HG03558 (cell line): Measurements from ENCODE around the gene KCNJ15.
"Not testable (repeated sequence)": the region's sequence is repeated elsewhere in the genome, so short reads cannot be mapped to it uniquely, and the experiment has no call there.

Experiments used
- ATAC-seq: cut with Tn5 transposase; IDR thresholded peaks from one replicate; pipeline ENCODE4 v1.9.1; 2021; ENCODE audit warnings: moderate number of reproducible peaks; ENCODE audit not compliant: unreplicated experiment; ENCODE audit errors: extremely low read depth

KCNJ15 gene

DNA sequence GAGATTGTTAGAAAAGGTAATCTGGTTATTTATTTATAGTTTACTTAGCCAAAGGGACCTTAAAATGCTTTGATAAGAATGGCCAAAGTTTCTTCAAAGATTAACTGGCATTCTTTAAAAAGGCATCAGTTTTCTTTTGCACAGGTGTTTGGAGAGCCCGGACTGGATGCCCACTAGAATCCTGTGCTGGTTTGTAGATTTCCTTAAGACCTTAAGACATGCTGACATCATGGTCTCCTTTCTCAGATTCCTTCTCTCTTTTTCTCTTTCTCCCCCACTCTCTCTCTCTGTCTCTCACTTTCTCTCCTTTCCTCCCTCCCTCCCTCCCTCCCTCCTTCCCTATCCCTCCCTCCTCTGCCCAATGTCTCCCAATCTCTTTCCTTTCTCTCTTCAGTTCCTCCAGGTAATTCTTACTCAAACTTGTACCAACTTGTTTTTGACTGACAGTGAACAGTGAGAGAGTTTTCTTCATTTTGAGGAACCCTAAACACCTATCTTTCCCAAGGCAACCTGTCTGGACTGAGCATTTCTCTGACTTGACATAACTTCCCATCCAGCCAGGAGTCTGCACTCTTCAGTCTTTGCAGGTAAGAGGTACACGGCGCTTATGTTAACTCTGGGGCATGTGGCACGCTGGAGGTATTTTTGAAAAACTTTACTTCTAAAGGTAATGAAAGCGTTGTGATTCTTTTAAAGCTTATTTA lies at the start of gene KCNJ15:
KCNJ15 (plus strand) TSS at position 393 of the 704 bp plus-strand sequence. CDS start 42,271 bp downstream, outside the sequence.
- ATAC-seq = no peak

DNA sequence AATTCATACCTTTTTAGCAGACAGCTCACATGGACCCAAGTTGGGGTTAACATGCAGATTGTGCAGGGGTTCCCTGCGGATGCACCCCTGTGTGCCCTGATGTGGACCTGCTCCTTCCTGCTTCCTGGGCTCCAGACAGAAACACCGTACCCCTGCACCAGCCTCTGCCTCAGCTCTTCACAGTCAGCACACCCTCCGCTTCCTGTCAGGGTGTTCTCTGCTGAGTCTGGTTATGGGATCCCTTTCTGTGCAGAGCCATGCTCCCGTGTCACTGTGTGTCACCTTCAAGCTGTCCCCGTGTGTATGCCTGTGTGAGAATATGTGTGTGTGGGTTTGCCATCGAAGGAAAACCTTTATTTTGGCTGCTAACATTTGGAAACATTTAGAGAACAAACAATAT lies 48.7 kb upstream of the KCNJ15 start:
- ATAC-seq = no peak

DNA sequence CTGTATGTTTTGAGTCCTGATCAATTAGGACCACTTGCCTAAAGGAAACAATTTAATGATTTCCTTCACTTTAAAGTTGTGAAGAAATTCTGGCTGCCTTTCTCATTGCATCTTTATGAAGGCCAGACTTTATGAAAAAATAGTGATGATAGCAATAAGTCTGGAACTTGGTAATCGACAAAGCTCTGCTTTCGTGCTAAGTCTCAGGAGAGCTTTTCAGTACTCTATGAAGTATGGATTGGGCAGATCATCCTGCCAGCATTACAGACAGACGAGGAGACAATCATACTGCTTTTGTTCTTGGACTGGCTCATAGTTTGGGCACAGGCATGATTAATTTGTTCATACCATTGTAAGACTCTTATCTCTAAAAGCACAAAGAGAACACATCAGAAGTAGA lies 45.5 kb upstream of the KCNJ15 start:
- ATAC-seq = no peak

DNA sequence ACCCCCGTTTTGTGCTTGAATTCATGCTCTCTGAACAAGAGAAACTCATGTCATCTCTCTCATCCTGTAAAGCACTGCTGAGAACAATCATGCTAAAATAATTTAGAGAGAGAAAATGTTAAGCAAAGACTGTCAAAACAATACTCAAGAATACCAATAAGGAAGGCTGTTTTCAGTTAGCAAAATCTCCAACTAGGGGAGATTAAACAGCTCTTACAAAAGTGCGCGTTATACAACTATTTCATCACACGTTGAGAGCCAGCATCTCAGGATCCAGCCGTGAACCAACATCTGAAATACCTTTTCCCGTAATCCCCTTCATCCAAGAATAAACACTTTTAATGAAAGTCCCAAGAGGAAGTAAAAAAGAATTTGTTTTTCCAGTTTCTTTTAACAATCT lies 44.1 kb upstream of the KCNJ15 start:
- no peak for ATAC-seq

DNA sequence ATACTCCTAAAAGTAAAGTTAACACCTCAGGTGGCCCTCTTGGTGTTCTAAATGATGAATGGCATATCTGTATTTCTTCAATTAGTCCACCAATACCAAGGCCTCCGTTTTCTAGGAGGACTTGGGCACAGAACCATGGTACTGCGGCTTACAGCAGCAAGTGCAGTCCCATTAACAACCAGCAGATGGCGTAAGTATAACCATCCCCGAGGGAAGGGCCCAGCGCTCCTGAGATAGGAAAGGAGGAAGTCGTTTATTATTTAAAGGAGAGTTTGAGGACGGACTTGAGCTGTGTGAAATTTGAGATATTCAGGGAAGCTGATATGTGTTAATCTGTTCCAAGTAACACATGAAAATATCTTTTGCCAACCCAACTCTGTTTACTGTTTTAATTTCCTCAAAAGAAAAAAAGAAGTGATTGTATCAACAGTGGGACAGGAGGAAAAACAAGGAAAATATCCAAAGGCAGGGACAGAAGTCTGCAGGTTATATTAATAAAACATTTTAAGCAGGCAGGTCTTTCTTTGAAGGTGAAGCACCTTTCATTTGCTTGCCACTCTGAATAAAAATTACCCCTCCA lies 37.7 kb upstream of the KCNJ15 start:
- no peak for ATAC-seq

DNA sequence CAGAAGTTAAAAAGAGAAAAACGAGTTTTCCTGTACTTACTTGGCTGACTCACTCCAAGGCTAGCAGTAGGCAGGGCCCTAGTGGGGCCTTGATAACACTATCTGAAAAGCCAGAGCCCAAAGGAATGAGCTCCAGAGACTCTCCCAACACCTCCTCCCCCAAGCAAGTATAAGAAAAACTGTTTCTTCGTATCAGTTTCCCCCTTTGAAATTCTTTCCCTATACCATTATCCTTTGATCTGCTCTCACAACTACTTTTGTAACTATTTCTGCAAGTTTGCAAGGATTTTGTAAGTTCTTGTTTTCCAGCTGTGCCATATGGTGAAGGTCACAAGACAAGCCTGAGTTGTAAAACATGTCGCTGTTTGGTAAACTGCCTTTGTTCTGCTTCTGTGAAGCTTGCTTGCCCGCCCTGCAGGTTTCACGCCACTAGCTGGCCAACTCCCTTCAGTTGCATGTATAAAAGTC lies 36.5 kb upstream of the KCNJ15 start:
- ATAC-seq = no peak

DNA sequence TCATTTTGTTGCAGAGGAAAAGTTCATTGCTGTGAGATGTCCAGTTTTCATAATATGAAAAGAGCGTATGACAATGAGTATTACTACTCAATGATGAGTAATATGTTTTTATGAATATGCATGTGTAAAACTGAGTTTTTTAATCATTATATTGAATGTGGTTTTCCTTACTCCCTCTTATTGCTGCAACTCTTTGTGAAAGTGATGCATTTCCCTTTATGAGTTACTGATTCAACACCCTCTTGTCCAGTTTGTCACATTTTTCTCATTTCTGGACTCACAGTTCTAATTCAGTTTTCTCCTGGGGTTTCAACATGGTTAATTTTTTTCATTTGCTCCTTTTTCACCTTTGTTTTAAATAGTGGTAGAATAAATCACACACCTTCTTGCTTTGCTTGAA lies 35.2 kb upstream of the KCNJ15 start:
- no peak for ATAC-seq

DNA sequence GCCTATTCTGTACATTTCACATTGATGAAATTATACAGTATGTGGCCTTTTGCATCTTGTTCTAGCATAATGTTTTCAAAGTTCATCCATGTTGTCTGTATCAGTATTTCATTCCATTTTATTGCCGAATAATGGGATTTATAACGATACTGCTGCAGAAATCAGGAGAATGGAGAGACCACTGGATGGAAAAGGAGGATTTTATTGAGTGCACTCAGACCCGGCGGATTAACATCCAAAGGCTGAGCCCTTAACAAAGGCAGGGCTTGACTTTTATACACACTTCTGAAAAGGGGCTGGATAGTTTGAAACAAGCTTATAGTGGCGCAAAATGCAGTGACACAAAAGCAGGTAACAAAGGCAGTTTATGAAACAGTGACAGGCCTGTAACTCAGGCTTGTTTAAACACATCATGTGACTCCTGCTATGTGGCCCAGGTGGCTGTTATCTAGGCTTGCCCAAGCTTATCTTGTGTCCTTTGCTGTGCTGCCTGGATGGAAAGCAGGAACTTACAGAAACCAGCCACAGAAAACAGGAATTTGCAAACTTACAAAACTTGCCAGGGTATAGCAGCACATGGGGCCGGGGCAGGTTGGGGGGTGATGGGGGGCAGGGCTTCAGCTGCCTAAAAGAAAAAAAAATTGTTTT lies 32.8 kb upstream of the KCNJ15 start:
- ATAC-seq = no peak

DNA sequence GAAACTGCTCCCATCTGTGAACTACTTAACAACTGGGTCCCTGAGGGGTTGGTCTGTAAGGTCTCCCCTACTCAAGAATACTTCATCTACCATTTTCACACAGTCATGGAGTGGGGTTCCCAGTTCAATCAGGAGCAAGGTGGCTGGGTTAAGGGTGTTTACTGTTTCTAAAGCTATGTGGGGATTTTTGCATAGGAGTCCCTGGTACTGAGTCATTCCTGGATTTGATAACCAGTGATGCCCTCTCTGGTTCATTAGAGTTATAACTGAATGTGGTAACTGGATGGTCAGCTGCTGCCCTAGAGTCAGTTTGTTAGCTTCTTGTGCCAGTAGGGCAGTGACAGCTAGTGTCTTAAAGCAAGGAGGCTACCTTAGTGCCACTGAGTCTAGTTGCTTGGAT lies 29.4 kb upstream of the KCNJ15 start:
- no peak for ATAC-seq

DNA sequence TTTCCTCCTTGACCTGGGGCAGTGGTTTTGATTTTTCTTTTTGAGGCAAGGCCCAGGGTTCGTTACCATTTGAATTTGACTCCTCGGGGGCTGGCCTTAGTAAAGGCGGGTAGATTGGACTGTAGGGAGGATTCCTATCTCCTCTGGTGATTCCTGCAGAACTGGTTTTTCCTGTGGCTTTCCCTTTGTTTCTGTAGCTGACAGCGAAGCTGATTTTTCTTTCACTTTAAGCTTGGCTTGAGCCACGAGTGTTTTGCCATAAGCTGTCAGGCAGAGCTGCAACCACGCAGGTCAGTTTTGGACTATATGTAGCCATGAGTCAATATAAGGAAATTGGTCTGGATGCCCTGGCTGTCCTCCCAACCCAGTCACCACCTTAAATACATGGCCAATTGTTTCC lies 28.7 kb upstream of the KCNJ15 start:
- ATAC-seq = no peak

DNA sequence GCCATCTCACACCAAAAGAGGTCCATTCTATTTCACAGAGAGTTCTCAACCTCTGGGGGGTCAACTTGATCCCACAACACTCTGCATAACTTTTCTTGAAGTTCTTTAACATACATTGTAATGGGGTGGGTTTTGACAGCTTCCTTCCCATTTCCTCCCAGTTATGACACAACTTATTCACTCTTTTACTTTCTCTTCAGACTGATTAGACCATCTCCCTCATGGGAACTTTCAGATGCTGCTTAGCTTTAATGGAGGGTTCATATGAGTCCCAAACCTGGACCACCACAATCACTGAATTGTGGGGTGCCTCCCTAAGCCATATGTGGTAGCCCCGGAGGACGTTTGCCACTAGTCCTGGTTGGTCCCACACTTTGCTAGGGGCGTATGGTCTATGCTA lies 28.3 kb upstream of the KCNJ15 start:
- no peak for ATAC-seq

DNA sequence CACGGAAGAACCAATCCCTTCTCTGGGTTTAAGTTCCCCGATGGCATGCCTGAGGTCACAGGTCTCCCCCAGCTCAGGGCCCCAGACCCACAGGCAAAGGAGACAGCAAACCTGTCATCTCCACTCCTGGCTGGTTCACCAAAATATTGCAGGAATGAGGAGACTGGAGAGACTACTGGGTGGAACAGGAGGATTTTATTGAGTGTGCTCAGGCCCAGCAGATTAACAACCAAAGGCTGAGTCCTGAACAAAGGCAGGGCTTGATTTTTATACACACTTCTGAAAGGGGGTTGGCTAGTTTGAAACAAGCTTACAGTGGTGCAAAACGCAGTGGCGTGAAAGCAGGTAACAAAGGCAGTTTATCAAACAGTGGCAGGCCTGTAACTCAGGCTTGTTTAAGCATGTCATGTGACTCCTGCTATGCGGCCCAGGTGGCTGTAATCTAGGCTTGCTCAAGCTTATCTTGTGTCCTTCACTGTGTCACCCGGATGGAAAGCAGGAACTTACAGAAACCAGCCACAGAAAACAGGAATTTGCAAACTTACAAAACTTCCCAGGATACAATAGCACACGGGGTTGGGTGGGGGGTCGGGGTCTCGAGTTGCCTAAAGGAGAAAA lies 27.4 kb upstream of the KCNJ15 start:
- no peak for ATAC-seq

DNA sequence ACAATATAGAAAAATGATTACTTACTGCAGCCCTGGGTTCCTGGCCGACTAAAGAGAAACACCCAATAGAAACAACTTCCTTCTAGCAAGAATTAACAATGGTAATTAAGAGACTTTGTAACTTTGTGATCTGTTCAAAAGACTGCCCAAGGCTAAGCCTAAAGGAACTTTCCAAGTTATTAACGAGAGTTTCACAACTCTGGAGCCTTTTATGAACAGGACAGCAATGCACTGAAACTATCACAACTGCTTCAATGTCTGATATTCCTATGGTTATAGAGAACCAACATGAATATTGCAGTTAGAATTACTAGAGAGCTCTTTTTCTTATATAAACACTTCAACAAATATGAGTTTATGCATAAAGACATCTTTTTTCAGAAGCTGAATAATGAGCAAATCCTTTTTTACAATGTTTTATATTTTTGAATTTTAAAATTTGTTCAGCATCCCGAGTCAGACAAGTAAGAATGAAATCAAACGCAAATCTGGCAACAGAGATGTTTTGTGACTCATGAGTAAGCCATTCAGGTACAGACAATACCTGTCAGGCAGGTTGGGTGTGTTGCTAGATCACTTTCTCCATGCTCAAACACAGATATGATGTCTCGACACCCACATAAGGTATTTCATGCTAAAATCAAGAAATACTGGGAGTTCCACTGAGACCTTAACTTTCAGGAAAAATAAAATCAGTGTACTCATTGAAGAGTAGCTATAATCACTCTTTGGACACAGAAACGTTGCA lies 22.2 kb upstream of the KCNJ15 start:
- ATAC-seq = no peak

DNA sequence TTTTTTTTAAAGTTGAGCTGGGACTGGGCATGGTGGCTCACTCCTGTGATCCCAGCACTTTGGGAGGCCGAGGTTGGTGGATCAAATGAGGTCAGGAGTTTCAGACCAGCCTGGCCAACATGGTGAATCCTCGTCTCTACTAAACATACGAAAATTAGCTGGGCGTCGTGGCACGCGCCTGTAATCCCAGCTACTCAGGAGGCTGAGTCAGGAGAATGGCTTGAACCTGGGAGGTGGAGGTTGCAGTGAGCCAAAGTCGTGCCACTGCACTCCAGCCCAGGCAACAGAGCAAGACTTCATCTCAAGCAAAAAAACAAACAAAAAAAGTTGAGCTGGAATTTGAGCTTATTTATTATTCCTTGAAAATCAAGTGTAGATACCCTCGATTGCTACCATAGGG lies 21.5 kb upstream of the KCNJ15 start:
- ATAC-seq = not testable (repeated sequence)

DNA sequence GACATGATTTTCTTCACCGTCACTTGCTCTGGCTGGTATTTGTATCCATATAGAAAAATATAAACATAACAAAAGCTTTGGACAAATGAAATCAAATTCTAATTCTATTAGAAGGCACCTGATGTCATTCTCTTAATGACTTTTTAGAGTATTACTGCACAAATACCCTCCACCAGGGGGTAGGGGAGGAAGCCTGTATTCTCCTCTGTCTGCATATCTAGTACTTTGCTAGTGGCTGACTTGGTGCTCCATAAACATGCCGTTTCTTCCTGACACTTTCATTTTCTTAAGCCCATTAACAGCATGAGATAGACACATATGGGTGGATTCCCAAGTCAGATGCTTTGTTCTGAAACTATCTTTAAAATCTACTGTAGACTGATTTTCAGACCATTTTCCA lies 20.6 kb upstream of the KCNJ15 start:
- ATAC-seq = no peak

DNA sequence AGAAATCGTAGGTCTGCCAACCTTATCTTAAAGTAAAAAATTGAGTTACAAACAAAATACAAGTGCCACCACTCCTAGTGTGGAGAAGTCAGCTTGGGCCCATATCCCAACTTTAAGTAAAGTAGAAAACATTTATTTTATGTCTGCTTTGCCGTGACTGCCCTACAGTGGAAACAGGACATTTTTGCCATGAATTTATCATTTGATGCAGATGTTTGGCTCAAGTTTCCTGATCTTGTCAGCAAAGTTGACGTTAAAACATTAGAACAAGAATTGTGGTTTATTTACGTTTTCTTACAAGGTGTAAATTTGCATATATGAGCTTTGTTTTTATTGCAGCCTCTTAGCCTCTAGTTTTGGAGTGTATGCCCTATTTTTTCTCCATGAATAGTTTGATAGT lies 17.1 kb upstream of the KCNJ15 start:
- ATAC-seq = no peak

DNA sequence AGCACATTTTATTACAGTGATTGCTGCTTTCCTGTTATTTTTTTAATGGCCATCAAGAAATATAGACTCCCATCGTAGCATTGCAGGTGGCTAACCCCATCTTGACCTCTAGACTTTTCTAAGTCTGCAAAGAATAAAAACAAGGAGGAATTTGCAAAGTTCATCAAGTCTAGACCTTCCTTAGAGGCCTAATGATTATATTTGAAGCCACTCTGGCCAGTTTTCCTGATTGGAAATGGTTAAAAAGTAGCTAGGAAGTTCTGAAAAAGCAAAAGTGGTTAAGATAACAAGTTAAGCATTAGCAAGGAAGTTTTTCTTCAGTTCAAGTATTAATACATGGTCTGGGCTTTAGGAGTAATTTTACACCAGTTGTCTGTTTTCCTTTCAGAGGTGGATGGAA lies 16.7 kb upstream of the KCNJ15 start:
- ATAC-seq = no peak

DNA sequence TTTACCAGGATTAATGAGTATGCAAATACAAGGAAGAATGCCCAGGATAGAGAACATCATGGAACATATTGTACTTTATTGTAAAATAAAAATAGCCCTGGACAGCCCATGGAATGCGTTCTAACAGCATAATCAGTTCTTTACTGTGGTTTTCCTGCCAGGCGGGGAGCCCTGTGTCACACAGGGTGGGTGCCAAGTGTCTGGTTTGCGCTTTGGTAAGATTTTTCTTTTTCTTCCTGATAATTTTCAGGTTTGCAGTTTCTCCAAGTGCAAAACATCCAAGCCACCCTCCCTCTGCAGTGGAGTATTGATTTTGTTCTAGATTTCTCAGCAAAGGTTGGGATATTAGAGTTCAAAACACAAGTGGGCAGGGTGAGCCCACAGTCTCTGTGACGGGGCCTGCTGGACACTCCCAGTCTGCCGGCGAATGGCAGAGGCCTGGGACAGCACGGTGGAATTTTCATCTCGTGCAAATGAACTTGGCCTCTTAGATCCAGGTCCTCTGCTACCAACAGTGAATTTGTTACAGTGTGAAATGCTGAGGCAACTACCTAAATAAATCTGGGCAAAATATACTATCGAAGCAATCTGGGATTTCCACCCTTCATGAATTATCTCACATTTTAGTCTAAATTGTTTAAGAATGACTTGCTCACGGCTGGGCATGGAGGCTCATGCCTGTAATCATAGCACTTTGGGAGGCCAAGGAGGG lies 15.6 kb upstream of the KCNJ15 start:
- no peak for ATAC-seq

DNA sequence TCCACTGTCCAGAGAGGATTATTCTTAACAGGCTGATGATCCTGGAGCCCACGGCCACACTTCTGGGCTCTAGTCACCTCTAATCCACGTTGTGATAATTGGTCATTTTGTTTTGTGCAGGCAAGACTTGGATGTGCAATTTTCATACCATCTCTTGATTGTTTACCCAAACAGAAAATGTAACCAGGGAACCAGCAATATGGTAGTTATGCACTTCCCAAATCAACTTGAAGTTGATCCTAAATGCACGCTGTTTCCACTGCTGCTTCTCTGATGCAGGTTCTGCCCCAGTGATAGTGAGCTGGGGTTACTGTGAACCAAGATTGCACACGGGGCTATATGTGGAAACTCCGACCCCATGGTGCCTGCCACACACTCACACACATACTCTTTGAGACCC lies 14.7 kb upstream of the KCNJ15 start:
- no peak for ATAC-seq
